Adrenal gland (tissue), 12 donors: ENCODE results near the gene ANKRD11. TPM values are rescaled to one million over a fixed set of nuclear protein-coding genes. Genes with fewer than 3 reads are reported as not detected.
"Not testable (repeated sequence)": the region's sequence is repeated elsewhere in the genome, so short reads cannot be mapped to it uniquely, and the experiment has no call there.

Experiments
- DNase-seq, 7 donors: peaks; one replicate each; pipeline ENCODE4 v3.0.0-alpha.2; 2019 to 2020
- H3K27ac ChIP-seq, 5 donors: fragments of 200-600 bp; sonication (generic) in 4 of 5; 1 replicate in 3 of 5; 2 replicates in 2 of 5; pipeline versions ENCODE4 v1.5.1 to v1.8.0; 2016 to 2020; ENCODE audit warnings: mild to moderate bottlenecking in 1 of 5
- H3K27me3 ChIP-seq: fragments of 200-600 bp; 2 replicates; pipeline ENCODE4 v1.8.0; 2021
- H3K36me3 ChIP-seq, 2 donors: fragments of 200-600 bp; replicated peaks in 1 of 2; 1 replicate in 1 of 2; 2 replicates in 1 of 2; pipeline versions ENCODE4 v1.5.1 to v1.8.0; 2018 to 2022
- H3K4me1 ChIP-seq, 2 donors: fragments of 200-600 bp; replicated peaks in 1 of 2; 1 replicate in 1 of 2; 2 replicates in 1 of 2; pipeline versions ENCODE4 v1.5.1 to v1.8.0; 2018 to 2021
- H3K4me3 ChIP-seq, 4 donors: fragments of 200-600 bp; sonication (generic) in 3 of 4; one replicate each; pipeline ENCODE4 v1.5.1; 2016 to 2018
- H3K9me3 ChIP-seq, 3 donors: fragments of 200-600 bp; sonication (generic) in 1 of 3; replicated peaks in 1 of 3; 1 replicate in 2 of 3; 2 replicates in 1 of 3; pipeline versions ENCODE4 v1.5.1 to v1.8.0; 2016 to 2021
- CTCF ChIP-seq, 6 experiments: fragments of 450-650 bp in 4 of 6; fragments of 200-600 bp in 2 of 6; sonication (generic) in 1 of 6; IDR thresholded peaks; 1 replicate in 5 of 6; 2 replicates in 1 of 6; pipeline versions ENCODE4 v1.5.1 to v1.8.0; 2016 to 2021; ENCODE audit warnings: antibody characterized with exemption in 6 of 6, mild to moderate bottlenecking in 2 of 6, moderate library complexity in 1 of 6
- POLR2A ChIP-seq, 2 donors: fragments of 450-650 bp; IDR thresholded peaks; one replicate each; pipeline ENCODE4 v1.6.1; 2017; ENCODE audit warnings: antibody characterized with exemption in 2 of 2, mild to moderate bottlenecking in 2 of 2, moderate library complexity in 1 of 2
- WGBS, 4 donors: extraction: QIAGEN DNeasy Blood & Tissue Kit in 2 of 4; methylation state at CpG; one replicate each; pipeline versions ENCODE4 v1.1.5 to v1.1.7; 2013 to 2017; 5-methylcytosine and 5-hydroxymethylcytosine counted together
- intact Hi-C, 2 donors: fragments of 100-400 bp; cut with DNase I; formaldehyde crosslinking; loops; one replicate each; pipeline versions ENCODE4 v1.14.1 to v1.15.0; 2022 to 2023
- polyA plus RNA-seq, 3 donors: library from polyadenylated mRNA; stranded (reverse); fragments of 200-250 nt in 2 of 3; fragments of 350-450 nt in 1 of 3; fragmentation: Illumina TruSeq in 1 of 3; extraction: RNeasy Lipid Tissue Mini Kit (QIAGEN cat#74804) in 1 of 3; gene quantifications; one replicate each; pipeline ENCODE4 v1.2.3, GENCODE V29; 2013 to 2014
- total RNA-seq, 9 donors: library from RNA; depleted of rRNA in 4 of 9; stranded (reverse); fragments of >200 nt in 4 of 9; fragments of 120-200 nt in 1 of 9; fragmentation: NEBNext Ultra II Directional in 1 of 9; extraction: Animal tissue kit (Norgen Biotek cat#: 25700) in 1 of 9; gene quantifications; one replicate each; pipeline versions ENCODE4 v1.1.0 to v1.2.4, GENCODE V29; 2013 to 2023
- donor health status: healthy with polysubstance abuse.
- donor health status: Bipolar disorder and iron deficiency.
- donor health status: DM: yes; HTN: yes; CAD: no.
- donor health status: DM: no; HTN: no; CAD: no.
- donor health status: DM: no; HTN: no; CAD: no.
- donor health status: DM: yes; HTN: yes; CAD: no.

The ANKRD11 gene
- total and polyA plus RNA-seq, 12 donors: 29.7 to 127 (median 80.1) TPM

- H3K4me1 ChIP-seq: peaks cover 26 to 52% of the 10 kb centered on the region in 2 donors
- DNase-seq: no peak
- no peak overlapping the region for H3K4me3 ChIP-seq
- H3K27ac ChIP-seq: peak overlapping the region in 4 of 5 donors; percentile 30 to 81 (median 68)
- H3K27me3 ChIP-seq: no peaks in the 10 kb centered on the region
- WGBS, 4 donors: 68 to 73% (median 70%) methylated on average over 18 to 21 of the region's 21 CpGs
- no peaks in the 10 kb centered on the region for H3K36me3 ChIP-seq
- no peaks in the 10 kb centered on the region for H3K9me3 ChIP-seq
- intact Hi-C loops: no loop called here
- TF ChIP-seq CTCF (IDR thresholded peaks at IDR 0.05) (no peak), POLR2A (IDR thresholded peaks at IDR 0.05) (no peak)
Observed at GRCh38 chr16:89423681-89424260, 66.6 kb downstream of the ANKRD11 start.

- 21 to 33% (median 23%) methylated on average over 9 to 16 of the region's 16 CpGs for WGBS, 4 donors
- Histone ChIP-seq H3K9me3 (no peaks in the 10 kb centered on the region), H3K27me3 (no peaks in the 10 kb centered on the region), H3K4me1 (peaks cover 26 to 57% of the 10 kb centered on the region in 2 donors), H3K36me3 (no peaks in the 10 kb centered on the region), H3K27ac (peak overlapping the region; percentile 15 to 81 (median 60)), H3K4me3 (peak overlapping the region in 1 of 4 donors; percentile 19)
- DNase-seq: peak in 6 of 7 donors; percentile 68 to 78 (median 72)
- TF ChIP-seq POLR2A (IDR thresholded peaks at IDR 0.05) (peak in 1 of 2 donors; percentile 52), CTCF (IDR thresholded peaks at IDR 0.05) (no peak)
- intact Hi-C loops: no loop called here
Observed at GRCh38 chr16:89422905-89423630, 67.3 kb downstream of the ANKRD11 start.

- Histone ChIP-seq H3K4me3 (no peak overlapping the region), H3K36me3 (no peaks in the 10 kb centered on the region), H3K27me3 (no peaks in the 10 kb centered on the region), H3K9me3 (no peaks in the 10 kb centered on the region), H3K27ac (peak overlapping the region; percentile 15 to 81 (median 60)), H3K4me1 (peaks cover 32 to 61% of the 10 kb centered on the region in 2 donors)
- intact Hi-C loops: no loop called here
- TF ChIP-seq POLR2A (IDR thresholded peaks at IDR 0.05): no peak
- no peak for TF ChIP-seq CTCF (IDR thresholded peaks at IDR 0.05)
- WGBS, 4 donors: 29 to 54% (median 44%) methylated on average over 12 of the region's 12 CpGs
- DNase-seq: peak in 2 of 7 donors; percentile 47 to 58
Observed at GRCh38 chr16:89422527-89422904, 67.8 kb downstream of the ANKRD11 start.

GRCh38 chr16:89421300-89421699, 69.1 kb downstream of the ANKRD11 start:
- H3K4me3 ChIP-seq, H3K27ac ChIP-seq, H3K36me3 ChIP-seq, H3K9me3 ChIP-seq, DNase-seq, H3K27me3 ChIP-seq, intact Hi-C loops: not testable (repeated sequence)
- peaks cover 35 to 63% of the 10 kb centered on the region in 2 donors for H3K4me1 ChIP-seq
- WGBS, 4 donors: 96 to 99% methylated on average over 8 to 17 of the region's 23 CpGs; no CpG with 5 or more reads in 2 of the 4 donors
